ENCODE results near the gene SCAPER. TPM values are rescaled to one million over a fixed set of nuclear protein-coding genes. Genes with fewer than 3 reads are reported as not detected.
A peak's percentile ranks its signal among the peaks of the same experiment; 100 is the strongest.
"Not testable (repeated sequence)": the region's sequence is repeated elsewhere in the genome, so short reads cannot be mapped to it uniquely, and the experiment has no call there.

SCAPER gene
- total RNA-seq, 2 donors from 2014 or later = 30.9 to 34.7 TPM

- no peak for DNase-seq
- no peak overlapping the region for H3K4me3 Mint-ChIP-seq
- no peak overlapping the region for H3K27ac Mint-ChIP-seq
- no peaks in the 10 kb centered on the region for H3K4me1 Mint-ChIP-seq (ENCODE audit: low read depth)
- H3K27me3 Mint-ChIP-seq (ENCODE audit: low read depth) = no peaks in the 10 kb centered on the region
- H3K36me3 Mint-ChIP-seq (ENCODE audit: insufficient read depth in 2 of 2) = peaks cover 4 to 14% of the 10 kb centered on the region in 2 donors
- ATAC-seq (replicated peaks in 1 of 2) = no peak
- peaks cover 1 to 3% of the 10 kb centered on the region in 2 donors for H3K9me3 Mint-ChIP-seq
Measured at GRCh38 chr15:76776969-76777368, 128.2 kb downstream of the SCAPER start.

GRCh38 chr15:76776480-76776879 lies 128.7 kb downstream of the SCAPER start:
- Mint-ChIP-seq H3K9me3 (peaks cover 1 to 3% of the 10 kb centered on the region in 2 donors), H3K36me3 (ENCODE audit: insufficient read depth in 2 of 2) (peaks cover 4 to 14% of the 10 kb centered on the region in 2 donors), H3K4me3 (no peak overlapping the region), H3K4me1 (ENCODE audit: low read depth) (no peaks in the 10 kb centered on the region), H3K27ac (no peak overlapping the region), H3K27me3 (ENCODE audit: low read depth) (no peaks in the 10 kb centered on the region)
- ATAC-seq (replicated peaks in 1 of 2) = no peak
- DNase-seq = no peak

- Mint-ChIP-seq H3K9me3 (peaks cover 1 to 3% of the 10 kb centered on the region in 2 donors), H3K4me1 (ENCODE audit: low read depth) (no peaks in the 10 kb centered on the region), H3K36me3 (ENCODE audit: insufficient read depth in 2 of 2) (peaks cover 9 to 21% of the 10 kb centered on the region in 2 donors), H3K4me3 (no peak overlapping the region), H3K27me3 (ENCODE audit: low read depth) (no peaks in the 10 kb centered on the region), H3K27ac (peak overlapping the region; percentile 46)
- ATAC-seq (replicated peaks in 1 of 2) (no peak), DNase-seq (no peak)
Measured at GRCh38 chr15:76773234-76773633, 131.9 kb downstream of the SCAPER start.

GRCh38 chr15:76772776-76773175 lies 132.4 kb downstream of the SCAPER start:
- Mint-ChIP-seq H3K9me3 (peaks cover 1 to 3% of the 10 kb centered on the region in 2 donors), H3K4me1 (ENCODE audit: low read depth) (no peaks in the 10 kb centered on the region), H3K27me3 (ENCODE audit: low read depth) (no peaks in the 10 kb centered on the region), H3K36me3 (ENCODE audit: insufficient read depth in 2 of 2) (peaks cover 9 to 22% of the 10 kb centered on the region in 2 donors), H3K27ac (no peak overlapping the region), H3K4me3 (no peak overlapping the region)
- DNase-seq (no peak), ATAC-seq (replicated peaks in 1 of 2) (no peak)

- no peak overlapping the region for H3K4me3 Mint-ChIP-seq
- peaks cover 6% of the 10 kb centered on the region for H3K4me1 Mint-ChIP-seq (ENCODE audit: low read depth)
- DNase-seq (no peak), ATAC-seq (replicated peaks in 1 of 2) (no peak)
- H3K36me3 Mint-ChIP-seq (ENCODE audit: insufficient read depth in 2 of 2) = peaks cover 16 to 37% of the 10 kb centered on the region in 2 donors
- H3K27ac Mint-ChIP-seq = peak overlapping the region; percentile 1
- peaks cover 11% of the 10 kb centered on the region in 2 donors for H3K9me3 Mint-ChIP-seq
- H3K27me3 Mint-ChIP-seq (ENCODE audit: low read depth) = no peaks in the 10 kb centered on the region
Measured at GRCh38 chr15:76764004-76764403, 141.1 kb downstream of the SCAPER start.

GRCh38 chr15:76763554-76763953 lies 141.6 kb downstream of the SCAPER start:
- Mint-ChIP-seq H3K9me3 (peaks cover 11% of the 10 kb centered on the region in 2 donors), H3K4me3 (no peak overlapping the region), H3K27me3 (ENCODE audit: low read depth) (no peaks in the 10 kb centered on the region), H3K27ac (peak overlapping the region; percentile 1), H3K36me3 (ENCODE audit: insufficient read depth in 2 of 2) (peaks cover 16 to 37% of the 10 kb centered on the region in 2 donors), H3K4me1 (ENCODE audit: low read depth) (peaks cover 6% of the 10 kb centered on the region)
- DNase-seq (no peak), ATAC-seq (replicated peaks in 1 of 2) (no peak)

GRCh38 chr15:76756381-76756780 lies 148.8 kb downstream of the SCAPER start:
- Mint-ChIP-seq H3K36me3 (ENCODE audit: insufficient read depth in 2 of 2) (peaks cover 2 to 7% of the 10 kb centered on the region in 2 donors), H3K27me3 (ENCODE audit: low read depth) (no peaks in the 10 kb centered on the region), H3K4me3 (no peak overlapping the region), H3K9me3 (no peaks in the 10 kb centered on the region), H3K27ac (no peak overlapping the region), H3K4me1 (ENCODE audit: low read depth) (peaks cover 16% of the 10 kb centered on the region)
- DNase-seq (no peak), ATAC-seq (replicated peaks in 1 of 2) (no peak)

- Mint-ChIP-seq H3K4me3 (no peak overlapping the region), H3K4me1 (ENCODE audit: low read depth) (peaks cover 16% of the 10 kb centered on the region), H3K27ac (no peak overlapping the region), H3K36me3 (ENCODE audit: insufficient read depth in 2 of 2) (peaks cover 4 to 10% of the 10 kb centered on the region in 2 donors), H3K27me3 (ENCODE audit: low read depth) (no peaks in the 10 kb centered on the region), H3K9me3 (no peaks in the 10 kb centered on the region)
- DNase-seq (no peak), ATAC-seq (replicated peaks in 1 of 2) (no peak)
Measured at GRCh38 chr15:76753771-76754170, 151.4 kb downstream of the SCAPER start.

- Mint-ChIP-seq H3K4me1 (ENCODE audit: low read depth) (peaks cover 16% of the 10 kb centered on the region), H3K27me3 (ENCODE audit: low read depth) (no peaks in the 10 kb centered on the region), H3K36me3 (ENCODE audit: insufficient read depth in 2 of 2) (peaks cover 4 to 10% of the 10 kb centered on the region in 2 donors), H3K4me3 (no peak overlapping the region), H3K27ac (no peak overlapping the region), H3K9me3 (no peaks in the 10 kb centered on the region)
- no peak for DNase-seq
- ATAC-seq (replicated peaks in 1 of 2) = no peak
Measured at GRCh38 chr15:76753131-76753530, 152.0 kb downstream of the SCAPER start.

- ATAC-seq (replicated peaks in 1 of 2) (peak; percentile 96), DNase-seq (peak; percentile 18 to 20)
- Mint-ChIP-seq H3K27me3 (ENCODE audit: low read depth) (no peaks in the 10 kb centered on the region), H3K4me3 (no peak overlapping the region), H3K4me1 (ENCODE audit: low read depth) (peaks cover 16% of the 10 kb centered on the region), H3K36me3 (ENCODE audit: insufficient read depth in 2 of 2) (peaks cover 4 to 10% of the 10 kb centered on the region in 2 donors), H3K27ac (no peak overlapping the region), H3K9me3 (no peaks in the 10 kb centered on the region)
Measured at GRCh38 chr15:76752549-76752948, 152.6 kb downstream of the SCAPER start.

- Mint-ChIP-seq H3K4me1 (ENCODE audit: low read depth) (no peaks in the 10 kb centered on the region), H3K27ac (no peak overlapping the region), H3K9me3 (no peaks in the 10 kb centered on the region)
Measured at GRCh38 chr15:76737573-76737972, 167.6 kb downstream of the SCAPER start.

GRCh38 chr15:76732321-76732720 lies 172.8 kb downstream of the SCAPER start:
- not testable (repeated sequence) for H3K27me3 Mint-ChIP-seq (ENCODE audit: low read depth); ATAC-seq (replicated peaks in 1 of 2); H3K27ac Mint-ChIP-seq; H3K4me3 Mint-ChIP-seq; H3K4me1 Mint-ChIP-seq (ENCODE audit: low read depth); H3K9me3 Mint-ChIP-seq
- H3K36me3 Mint-ChIP-seq (ENCODE audit: insufficient read depth in 2 of 2) = peaks cover 5 to 22% of the 10 kb centered on the region in 2 donors
- DNase-seq = peak in 1 of 2 donors; percentile 3

More at GRCh38 chr15:76737573-76737972, 167.6 kb downstream of the SCAPER start:
- DNase-seq (no peak), ATAC-seq (replicated peaks in 1 of 2) (no peak)
- Mint-ChIP-seq H3K4me3 (no peak overlapping the region), H3K27me3 (ENCODE audit: low read depth) (no peaks in the 10 kb centered on the region), H3K36me3 (ENCODE audit: insufficient read depth in 2 of 2) (peaks cover 6 to 11% of the 10 kb centered on the region in 2 donors)

GRCh38 chr15:76730262-76730661 lies 174.9 kb downstream of the SCAPER start:
- Mint-ChIP-seq H3K9me3 (peaks cover 0 to 2% of the 10 kb centered on the region in 2 donors), H3K27ac (no peak overlapping the region), H3K36me3 (ENCODE audit: insufficient read depth in 2 of 2) (peaks cover 6 to 27% of the 10 kb centered on the region in 2 donors), H3K4me3 (no peak overlapping the region), H3K4me1 (ENCODE audit: low read depth) (no peaks in the 10 kb centered on the region), H3K27me3 (ENCODE audit: low read depth) (no peaks in the 10 kb centered on the region)
- ATAC-seq (replicated peaks in 1 of 2) = no peak
- no peak for DNase-seq

GRCh38 chr15:76718863-76719262 lies 186.3 kb downstream of the SCAPER start:
- ATAC-seq (replicated peaks in 1 of 2) (no peak), DNase-seq (no peak)
- no peak overlapping the region for H3K4me3 Mint-ChIP-seq
- no peaks in the 10 kb centered on the region for H3K27me3 Mint-ChIP-seq (ENCODE audit: low read depth)
- H3K4me1 Mint-ChIP-seq (ENCODE audit: low read depth) = no peaks in the 10 kb centered on the region
- peaks cover 15 to 26% of the 10 kb centered on the region in 2 donors for H3K36me3 Mint-ChIP-seq (ENCODE audit: insufficient read depth in 2 of 2)
- peaks cover 0 to 3% of the 10 kb centered on the region in 2 donors for H3K9me3 Mint-ChIP-seq
- H3K27ac Mint-ChIP-seq = no peak overlapping the region
